Kidney epithelial cell (primary cell): Measurements from ENCODE around the gene CLSTN2. TPM values are rescaled to one million over a fixed set of nuclear protein-coding genes. Genes with fewer than 3 reads are reported as not detected.

Experiments
- DNase-seq: peaks from one replicate; pipeline ENCODE4 v3.0.0-alpha.2; 2010; ENCODE audit warnings: low read depth
- H3K27me3 ChIP-seq: 2 replicates; pipeline ENCODE4 v1.6.0; 2011; ENCODE audit warnings: low read length; ENCODE audit not compliant: control insufficient read depth, insufficient read depth
- H3K36me3 ChIP-seq: 2 replicates; pipeline ENCODE4 v1.5.1; 2011; ENCODE audit warnings: low read length; ENCODE audit not compliant: control insufficient read depth, insufficient read depth
- H3K4me3 ChIP-seq: 2 replicates; pipeline ENCODE4 v1.5.1; 2011; ENCODE audit warnings: low read depth, mild to moderate bottlenecking, control low read depth, low read length
- CTCF ChIP-seq: IDR thresholded peaks from 2 replicates; pipeline ENCODE4 v1.5.1; 2011; ENCODE audit warnings: mild to moderate bottlenecking, moderate library complexity, low read length, control low read depth, inconsistent platforms; ENCODE audit not compliant: insufficient read depth, poor library complexity, severe bottlenecking
- total RNA-seq: library from RNA; depleted of rRNA; stranded (reverse); fragments of >200 nt; gene quantifications from 2 replicates; pipeline ENCODE4 v1.2.3, GENCODE V29; 2015

The CLSTN2 gene
- total RNA-seq, 1 donor from 2014 or later, result 10.9 TPM

- Histone ChIP-seq H3K4me3 (no peak overlapping the region), H3K27me3 (no peaks in the 10 kb centered on the region), H3K36me3 (no peaks in the 10 kb centered on the region)
- TF ChIP-seq CTCF, result no peak
- DNase-seq, result no peak
Measured at GRCh38 chr3:140061211-140061610, 126.2 kb downstream of the CLSTN2 start.

- TF ChIP-seq CTCF, result no peak
- Histone ChIP-seq H3K27me3 (no peaks in the 10 kb centered on the region), H3K36me3 (no peaks in the 10 kb centered on the region), H3K4me3 (no peak overlapping the region)
- DNase-seq, result no peak
Measured at GRCh38 chr3:140062461-140062860, 127.5 kb downstream of the CLSTN2 start.

- no peaks in the 10 kb centered on the region for H3K36me3 ChIP-seq
- TF ChIP-seq CTCF, result no peak
- no peak overlapping the region for H3K4me3 ChIP-seq
- no peaks in the 10 kb centered on the region for H3K27me3 ChIP-seq
- no peak for DNase-seq
Measured at GRCh38 chr3:140067487-140067886, 132.5 kb downstream of the CLSTN2 start.

GRCh38 chr3:140068494-140069017 lies 133.6 kb downstream of the CLSTN2 start:
- H3K27me3 ChIP-seq, result no peaks in the 10 kb centered on the region
- H3K4me3 ChIP-seq, result no peak overlapping the region
- no peaks in the 10 kb centered on the region for H3K36me3 ChIP-seq
- no peak for TF ChIP-seq CTCF
- no peak for DNase-seq

GRCh38 chr3:140073278-140074045 lies 138.5 kb downstream of the CLSTN2 start:
- Histone ChIP-seq H3K36me3 (no peaks in the 10 kb centered on the region), H3K4me3 (no peak overlapping the region), H3K27me3 (no peaks in the 10 kb centered on the region)
- no peak for DNase-seq
- TF ChIP-seq CTCF, result no peak

- Histone ChIP-seq H3K27me3 (no peaks in the 10 kb centered on the region), H3K4me3 (no peak overlapping the region), H3K36me3 (no peaks in the 10 kb centered on the region)
- DNase-seq, result no peak
- TF ChIP-seq CTCF, result no peak
Measured at GRCh38 chr3:140076552-140076951, 141.6 kb downstream of the CLSTN2 start.
